Smooth muscle cell (in vitro differentiated cells): ENCODE measurements around the gene ALX3. TPM values are rescaled to one million over a fixed set of nuclear protein-coding genes. Genes with fewer than 3 reads are reported as not detected.

Source experiments
- DNase-seq: peaks from one replicate; lab custom pipeline; 2025; ENCODE audit not compliant: unreplicated experiment; lab: John Stamatoyannopoulos, UW
- H2AFZ ChIP-seq: fragments of 200-600 bp; sonication (generic); 2 replicates; pipeline ENCODE4 v1.6.0; 2016; ENCODE audit warnings: antibody characterized with exemption, low read depth, mild to moderate bottlenecking
- H3F3A ChIP-seq: fragments of 200-600 bp; sonication (generic); 2 replicates; pipeline ENCODE4 v1.6.0; 2017; ENCODE audit warnings: antibody characterized with exemption, low read depth
- H3K27ac ChIP-seq: fragments of 200-600 bp; sonication (generic); 2 replicates; pipeline ENCODE4 v1.5.1; 2016; ENCODE audit warnings: low read depth, mild to moderate bottlenecking
- H3K27me3 ChIP-seq: fragments of 200-600 bp; sonication (generic); 2 replicates; pipeline ENCODE4 v1.6.1; 2016; ENCODE audit warnings: low read depth, mild to moderate bottlenecking
- H3K36me3 ChIP-seq: fragments of 200-600 bp; sonication (generic); 2 replicates; pipeline ENCODE4 v1.5.1; 2016; ENCODE audit warnings: low read depth
- H3K4me1 ChIP-seq: fragments of 200-600 bp; sonication (generic); 2 replicates; pipeline ENCODE4 v1.5.1; 2016; ENCODE audit warnings: low read depth
- H3K4me2 ChIP-seq: fragments of 200-600 bp; sonication (generic); 2 replicates; pipeline ENCODE4 v1.6.0; 2016; ENCODE audit warnings: mild to moderate bottlenecking
- H3K4me3 ChIP-seq: fragments of 200-600 bp; sonication (generic); 2 replicates; pipeline ENCODE4 v1.5.1; 2016; ENCODE audit warnings: mild to moderate bottlenecking
- H3K79me2 ChIP-seq: fragments of 200-600 bp; sonication (generic); 2 replicates; pipeline ENCODE4 v1.6.0; 2016; ENCODE audit warnings: low read depth, mild to moderate bottlenecking
- H3K9ac ChIP-seq: fragments of 200-600 bp; sonication (generic); 2 replicates; pipeline ENCODE4 v1.6.0; 2016; ENCODE audit warnings: low read depth
- H3K9me3 ChIP-seq: fragments of 200-600 bp; sonication (generic); replicated peaks from 2 replicates; pipeline ENCODE4 v1.5.1; 2016; ENCODE audit warnings: low read depth
- H4K20me1 ChIP-seq: fragments of 200-600 bp; sonication (generic); 2 replicates; pipeline ENCODE4 v1.6.0; 2016; ENCODE audit warnings: low read depth
- WGBS: methylation state at CpG from one replicate; pipeline ENCODE4 v1.1.7; 2016; ENCODE audit warnings: low lambda C conversion rate; 5-methylcytosine and 5-hydroxymethylcytosine counted together
- polyA plus RNA-seq: library from polyadenylated mRNA; unstranded; fragments of >200 nt; fragmentation: Nextera tagmentation; extraction: Ambion mirVana; gene quantifications from 2 replicates; pipeline ENCODE4 v1.2.1, GENCODE V29; 2016
- total RNA-seq: library from RNA; depleted of rRNA; stranded (reverse); fragments of >200 nt; gene quantifications from 2 replicates; pipeline ENCODE4 v1.2.3, GENCODE V29; 2014
- TF ChIP-seq, protein P1 (sequence below): fragments of 200-600 bp; sonication (generic); IDR thresholded peaks from 2 replicates; pipeline ENCODE4 v1.5.1; 2017; ENCODE audit warnings: borderline replicate concordance, mild to moderate bottlenecking, antibody characterized with exemption; ENCODE audit not compliant: insufficient read depth, poor library complexity, severe bottlenecking

The ALX3 gene
- total and polyA plus RNA-seq, 2 experiments from 2014 or later = not detected

DNA sequence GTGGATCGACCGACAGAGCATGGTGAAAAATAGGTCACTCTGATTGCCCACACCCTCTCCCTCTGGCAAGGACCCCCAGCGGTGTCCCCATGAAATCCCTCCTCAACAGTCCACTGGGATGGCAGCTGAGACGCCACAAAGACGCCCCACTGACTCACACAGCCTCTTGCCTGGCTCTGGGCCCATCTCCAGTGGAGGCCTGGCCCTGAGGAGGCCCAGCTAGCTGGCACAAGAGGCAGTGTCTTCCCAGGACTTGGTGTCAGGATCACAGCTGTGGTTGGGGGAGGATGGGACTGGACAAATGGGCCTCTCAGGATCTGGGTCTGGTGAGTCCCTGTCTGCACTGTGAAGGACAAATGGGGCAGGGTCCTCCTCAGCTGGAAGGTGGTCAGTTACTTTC lies 4.6 kb downstream of the ALX3 start:
- DNase-seq = no peak
- TF ChIP-seq, protein P1, sequence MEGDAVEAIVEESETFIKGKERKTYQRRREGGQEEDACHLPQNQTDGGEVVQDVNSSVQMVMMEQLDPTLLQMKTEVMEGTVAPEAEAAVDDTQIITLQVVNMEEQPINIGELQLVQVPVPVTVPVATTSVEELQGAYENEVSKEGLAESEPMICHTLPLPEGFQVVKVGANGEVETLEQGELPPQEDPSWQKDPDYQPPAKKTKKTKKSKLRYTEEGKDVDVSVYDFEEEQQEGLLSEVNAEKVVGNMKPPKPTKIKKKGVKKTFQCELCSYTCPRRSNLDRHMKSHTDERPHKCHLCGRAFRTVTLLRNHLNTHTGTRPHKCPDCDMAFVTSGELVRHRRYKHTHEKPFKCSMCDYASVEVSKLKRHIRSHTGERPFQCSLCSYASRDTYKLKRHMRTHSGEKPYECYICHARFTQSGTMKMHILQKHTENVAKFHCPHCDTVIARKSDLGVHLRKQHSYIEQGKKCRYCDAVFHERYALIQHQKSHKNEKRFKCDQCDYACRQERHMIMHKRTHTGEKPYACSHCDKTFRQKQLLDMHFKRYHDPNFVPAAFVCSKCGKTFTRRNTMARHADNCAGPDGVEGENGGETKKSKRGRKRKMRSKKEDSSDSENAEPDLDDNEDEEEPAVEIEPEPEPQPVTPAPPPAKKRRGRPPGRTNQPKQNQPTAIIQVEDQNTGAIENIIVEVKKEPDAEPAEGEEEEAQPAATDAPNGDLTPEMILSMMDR = no peak
- WGBS = 83% methylated on average over 5 of the region's 5 CpGs

DNA sequence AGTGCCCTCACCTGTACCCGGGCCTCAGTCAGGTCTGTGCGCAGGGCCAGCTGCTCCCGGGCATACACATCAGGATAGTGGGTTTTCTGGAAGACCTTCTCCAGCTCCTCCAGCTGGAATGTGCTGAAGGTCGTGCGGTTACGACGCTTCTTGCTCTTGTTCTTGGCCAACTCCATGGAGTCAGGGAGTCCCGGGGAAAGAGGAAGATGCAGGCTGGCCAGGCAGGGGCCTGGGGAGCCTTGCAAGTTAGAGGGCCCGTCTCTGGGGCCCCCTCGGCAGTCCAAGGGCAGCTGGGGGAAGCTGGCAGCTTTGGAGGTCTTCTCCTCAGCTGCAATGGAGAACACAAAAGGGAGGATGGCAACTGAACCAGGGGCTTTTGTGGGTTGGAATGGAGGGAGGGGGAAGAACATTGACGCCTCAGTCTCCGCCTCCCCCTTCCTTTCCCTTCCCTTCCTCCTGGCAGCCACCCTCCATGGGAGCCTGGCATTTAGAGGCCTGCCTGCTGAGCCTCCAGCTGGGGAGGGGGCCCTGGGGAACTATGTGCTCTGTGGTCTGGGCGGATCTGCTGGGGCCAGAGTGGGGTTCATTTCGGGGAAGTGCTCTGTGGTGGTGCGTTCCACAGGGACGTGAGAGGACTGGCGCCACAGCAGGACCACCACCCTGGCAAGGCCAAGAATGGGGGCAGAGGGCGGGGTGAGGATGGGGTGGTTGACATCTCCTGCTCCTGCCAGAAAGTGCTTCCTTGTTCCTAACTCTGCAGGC lies 5.7 kb downstream of the ALX3 start:
- Histone ChIP-seq H4K20me1 (peaks cover 54% of the 10 kb centered on the region), H3F3A (no peaks in the 10 kb centered on the region)
- WGBS = 94% methylated on average over 17 of the region's 18 CpGs

More for the DNA sequence above, 4.6 kb downstream of the ALX3 start:
- no peak overlapping the region for H2AFZ ChIP-seq
- H3K4me1 ChIP-seq = peaks cover 17% of the 10 kb centered on the region
- no peak overlapping the region for H3K9ac ChIP-seq
- H3K27ac ChIP-seq = no peak overlapping the region
- no peaks in the 10 kb centered on the region for H3K9me3 ChIP-seq
- H4K20me1 ChIP-seq = peaks cover 44% of the 10 kb centered on the region
- H3K4me2 ChIP-seq = no peak overlapping the region
- H3K36me3 ChIP-seq = no peaks in the 10 kb centered on the region
- no peak overlapping the region for H3K4me3 ChIP-seq
- H3F3A ChIP-seq = no peaks in the 10 kb centered on the region
- H3K27me3 ChIP-seq = peaks cover 55% of the 10 kb centered on the region
- H3K79me2 ChIP-seq = no peaks in the 10 kb centered on the region

DNA sequence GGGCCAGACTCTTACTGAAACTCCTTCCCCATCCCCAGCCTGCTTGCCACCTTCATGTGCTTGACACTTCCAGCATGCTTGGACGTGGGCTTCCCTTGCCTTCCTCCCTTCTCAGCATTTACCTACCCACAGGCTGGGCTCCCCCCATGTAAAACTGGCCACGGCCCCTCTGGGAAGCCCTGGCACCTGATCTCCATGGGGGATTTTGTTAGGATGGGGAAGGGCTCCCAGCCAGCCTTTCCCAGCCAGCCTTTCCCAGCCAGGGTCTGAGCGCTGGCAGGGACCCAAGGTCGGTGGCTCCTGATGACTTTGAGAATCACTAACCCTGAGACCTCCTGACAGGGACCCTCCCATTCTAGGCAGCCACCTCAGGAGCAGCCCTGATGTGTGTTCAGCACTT lies 6.7 kb downstream of the ALX3 start:
- 45% methylated on average over 4 of the region's 4 CpGs for WGBS
- H3K4me2 ChIP-seq = no peak overlapping the region
- H3K4me1 ChIP-seq = peaks cover 8% of the 10 kb centered on the region
- H3K9ac ChIP-seq = no peak overlapping the region
- H3K36me3 ChIP-seq = no peaks in the 10 kb centered on the region
- H3K79me2 ChIP-seq = no peaks in the 10 kb centered on the region
- H4K20me1 ChIP-seq = peaks cover 52% of the 10 kb centered on the region
- no peak overlapping the region for H2AFZ ChIP-seq
- DNase-seq = no peak
- no peaks in the 10 kb centered on the region for H3F3A ChIP-seq
- H3K27ac ChIP-seq = no peak overlapping the region
- H3K27me3 ChIP-seq = peaks cover 36% of the 10 kb centered on the region
- H3K4me3 ChIP-seq = no peak overlapping the region
- no peaks in the 10 kb centered on the region for H3K9me3 ChIP-seq
- TF ChIP-seq, protein P1 = no peak

More for the DNA sequence above, 5.7 kb downstream of the ALX3 start:
- H3K9ac ChIP-seq = no peak overlapping the region
- no peak overlapping the region for H2AFZ ChIP-seq
- no peak overlapping the region for H3K4me2 ChIP-seq
- H3K4me1 ChIP-seq = peaks cover 11% of the 10 kb centered on the region
- peaks cover 46% of the 10 kb centered on the region for H3K27me3 ChIP-seq
- no peaks in the 10 kb centered on the region for H3K9me3 ChIP-seq
- no peak overlapping the region for H3K27ac ChIP-seq
- H3K4me3 ChIP-seq = no peak overlapping the region
- DNase-seq = no peak
- no peaks in the 10 kb centered on the region for H3K79me2 ChIP-seq
- TF ChIP-seq, protein P1 = no peak
- no peaks in the 10 kb centered on the region for H3K36me3 ChIP-seq

DNA sequence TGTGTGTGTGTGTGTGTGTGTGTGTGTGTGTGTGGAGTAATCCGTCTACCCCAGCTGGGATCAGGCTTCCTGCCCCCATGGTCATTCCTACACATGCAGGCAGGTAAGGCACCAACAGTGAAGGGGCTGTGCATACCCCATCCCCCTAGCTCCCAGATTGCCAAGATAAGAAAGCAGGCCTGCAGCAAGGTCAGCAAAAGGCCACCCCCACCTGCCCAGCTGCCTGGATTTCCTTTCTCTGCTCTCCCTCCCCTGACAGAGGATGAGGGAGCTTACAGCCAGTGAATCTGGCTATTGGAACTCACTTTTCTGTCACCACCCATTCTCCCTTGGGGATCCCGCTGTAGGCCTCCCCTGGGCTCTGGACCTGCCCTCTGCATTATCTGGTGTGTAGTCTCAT lies 7.9 kb downstream of the ALX3 start:
- H4K20me1 ChIP-seq = peaks cover 55% of the 10 kb centered on the region
- H3K36me3 ChIP-seq = no peaks in the 10 kb centered on the region
- peaks cover 8% of the 10 kb centered on the region for H3K4me1 ChIP-seq
- H3K9me3 ChIP-seq = no peaks in the 10 kb centered on the region
- WGBS = 92% methylated on average over 2 of the region's 2 CpGs
- H2AFZ ChIP-seq = no peak overlapping the region
- no peak overlapping the region for H3K4me2 ChIP-seq
- peaks cover 24% of the 10 kb centered on the region for H3K27me3 ChIP-seq
- H3F3A ChIP-seq = peaks cover 5% of the 10 kb centered on the region
- no peak overlapping the region for H3K9ac ChIP-seq
- no peak for DNase-seq
- no peak overlapping the region for H3K4me3 ChIP-seq
- no peaks in the 10 kb centered on the region for H3K79me2 ChIP-seq
- TF ChIP-seq, protein P1 = no peak
- no peak overlapping the region for H3K27ac ChIP-seq
